Smooth muscle cell (in vitro differentiated cells): Measurements from ENCODE around the gene ARHGAP26. TPM values are rescaled to one million over a fixed set of nuclear protein-coding genes. Genes with fewer than 3 reads are reported as not detected.
A peak's percentile ranks its signal among the peaks of the same experiment; 100 is the strongest.

Source experiments
- DNase-seq: peaks from one replicate; lab custom pipeline; 2025; ENCODE audit not compliant: unreplicated experiment; lab: John Stamatoyannopoulos, UW
- H2AFZ ChIP-seq: fragments of 200-600 bp; sonication (generic); 2 replicates; pipeline ENCODE4 v1.6.0; 2016; ENCODE audit warnings: antibody characterized with exemption, low read depth, mild to moderate bottlenecking
- H3F3A ChIP-seq: fragments of 200-600 bp; sonication (generic); 2 replicates; pipeline ENCODE4 v1.6.0; 2017; ENCODE audit warnings: antibody characterized with exemption, low read depth
- H3K27ac ChIP-seq: fragments of 200-600 bp; sonication (generic); 2 replicates; pipeline ENCODE4 v1.5.1; 2016; ENCODE audit warnings: low read depth, mild to moderate bottlenecking
- H3K27me3 ChIP-seq: fragments of 200-600 bp; sonication (generic); 2 replicates; pipeline ENCODE4 v1.6.1; 2016; ENCODE audit warnings: low read depth, mild to moderate bottlenecking
- H3K36me3 ChIP-seq: fragments of 200-600 bp; sonication (generic); 2 replicates; pipeline ENCODE4 v1.5.1; 2016; ENCODE audit warnings: low read depth
- H3K4me1 ChIP-seq: fragments of 200-600 bp; sonication (generic); 2 replicates; pipeline ENCODE4 v1.5.1; 2016; ENCODE audit warnings: low read depth
- H3K4me2 ChIP-seq: fragments of 200-600 bp; sonication (generic); 2 replicates; pipeline ENCODE4 v1.6.0; 2016; ENCODE audit warnings: mild to moderate bottlenecking
- H3K4me3 ChIP-seq: fragments of 200-600 bp; sonication (generic); 2 replicates; pipeline ENCODE4 v1.5.1; 2016; ENCODE audit warnings: mild to moderate bottlenecking
- H3K79me2 ChIP-seq: fragments of 200-600 bp; sonication (generic); 2 replicates; pipeline ENCODE4 v1.6.0; 2016; ENCODE audit warnings: low read depth, mild to moderate bottlenecking
- H3K9ac ChIP-seq: fragments of 200-600 bp; sonication (generic); 2 replicates; pipeline ENCODE4 v1.6.0; 2016; ENCODE audit warnings: low read depth
- H3K9me3 ChIP-seq: fragments of 200-600 bp; sonication (generic); replicated peaks from 2 replicates; pipeline ENCODE4 v1.5.1; 2016; ENCODE audit warnings: low read depth
- H4K20me1 ChIP-seq: fragments of 200-600 bp; sonication (generic); 2 replicates; pipeline ENCODE4 v1.6.0; 2016; ENCODE audit warnings: low read depth
- CTCF ChIP-seq: fragments of 200-600 bp; sonication (generic); IDR thresholded peaks from 2 replicates; pipeline ENCODE4 v1.5.1; 2017; ENCODE audit warnings: borderline replicate concordance, mild to moderate bottlenecking, antibody characterized with exemption; ENCODE audit not compliant: insufficient read depth, poor library complexity, severe bottlenecking
- WGBS: methylation state at CpG from one replicate; pipeline ENCODE4 v1.1.7; 2016; ENCODE audit warnings: low lambda C conversion rate; 5-methylcytosine and 5-hydroxymethylcytosine counted together
- polyA plus RNA-seq: library from polyadenylated mRNA; unstranded; fragments of >200 nt; fragmentation: Nextera tagmentation; extraction: Ambion mirVana; gene quantifications from 2 replicates; pipeline ENCODE4 v1.2.1, GENCODE V29; 2016
- total RNA-seq: library from RNA; depleted of rRNA; stranded (reverse); fragments of >200 nt; gene quantifications from 2 replicates; pipeline ENCODE4 v1.2.3, GENCODE V29; 2014

Gene ARHGAP26
- total and polyA plus RNA-seq, 2 experiments from 2014 or later: 2.2 to 5.1 TPM

- Histone ChIP-seq H3K9me3 (no peaks in the 10 kb centered on the region), H4K20me1 (no peaks in the 10 kb centered on the region), H3K4me2 (no peak overlapping the region), H3F3A (no peaks in the 10 kb centered on the region), H3K79me2 (no peaks in the 10 kb centered on the region), H3K27me3 (no peaks in the 10 kb centered on the region), H3K27ac (no peak overlapping the region), H3K36me3 (no peaks in the 10 kb centered on the region), H2AFZ (no peak overlapping the region), H3K9ac (no peak overlapping the region), H3K4me3 (no peak overlapping the region), H3K4me1 (no peaks in the 10 kb centered on the region)
- WGBS: 87% methylated on average over 6 of the region's 6 CpGs
- DNase-seq: no peak
- TF ChIP-seq CTCF: no peak
These were observed 57.9 kb downstream of the ARHGAP26 start for GRCh38 chr5:142827934-142828576.

- H3K4me2 ChIP-seq: no peak overlapping the region
- 94% methylated on average over 5 of the region's 5 CpGs for WGBS
- H3K9me3 ChIP-seq: no peaks in the 10 kb centered on the region
- no peak overlapping the region for H3K27ac ChIP-seq
- no peak overlapping the region for H3K4me3 ChIP-seq
- no peak for TF ChIP-seq CTCF
- no peaks in the 10 kb centered on the region for H3K27me3 ChIP-seq
- H3K4me1 ChIP-seq: no peaks in the 10 kb centered on the region
- H3K36me3 ChIP-seq: no peaks in the 10 kb centered on the region
- no peak overlapping the region for H2AFZ ChIP-seq
- H3K79me2 ChIP-seq: no peaks in the 10 kb centered on the region
- DNase-seq: no peak
- no peaks in the 10 kb centered on the region for H3F3A ChIP-seq
- H4K20me1 ChIP-seq: no peaks in the 10 kb centered on the region
- H3K9ac ChIP-seq: no peak overlapping the region
These were observed 58.8 kb downstream of the ARHGAP26 start for GRCh38 chr5:142828797-142829535.

GRCh38 chr5:142829801-142830220 lies 59.6 kb downstream of the ARHGAP26 start:
- H3K9ac ChIP-seq: no peak overlapping the region
- no peaks in the 10 kb centered on the region for H3K36me3 ChIP-seq
- H4K20me1 ChIP-seq: no peaks in the 10 kb centered on the region
- no peak overlapping the region for H3K4me3 ChIP-seq
- no peak overlapping the region for H2AFZ ChIP-seq
- WGBS: 73% methylated on average over 2 of the region's 2 CpGs
- H3K79me2 ChIP-seq: no peaks in the 10 kb centered on the region
- no peaks in the 10 kb centered on the region for H3F3A ChIP-seq
- H3K4me1 ChIP-seq: no peaks in the 10 kb centered on the region
- no peak overlapping the region for H3K27ac ChIP-seq
- H3K27me3 ChIP-seq: no peaks in the 10 kb centered on the region
- H3K4me2 ChIP-seq: peak overlapping the region; percentile 10
- no peaks in the 10 kb centered on the region for H3K9me3 ChIP-seq
- no peak for DNase-seq
- no peak for TF ChIP-seq CTCF
